GM19438 (cell line): ENCODE results near the gene SEPSECS.

Experiments
- ATAC-seq: cut with Tn5 transposase; IDR thresholded peaks from one replicate; pipeline ENCODE4 v1.9.1; 2021; ENCODE audit warnings: low read depth; ENCODE audit not compliant: unreplicated experiment

The SEPSECS gene

GRCh38 chr4:25159837-25160713 is at the start of gene SEPSECS:
Gene SEPSECS, minus strand, starts transcription at chr4:25160449. Its CDS starts 80 bp downstream, at chr4:25160369.
- ATAC-seq, result peak; percentile 82

GRCh38 chr4:25209702-25210101 is 49.5 kb upstream of the SEPSECS start:
- no peak for ATAC-seq

GRCh38 chr4:25207997-25208396 is 47.7 kb upstream of the SEPSECS start:
- no peak for ATAC-seq

- ATAC-seq, result no peak
Measured at GRCh38 chr4:25198713-25199112, 38.5 kb upstream of the SEPSECS start.

GRCh38 chr4:25190407-25190806 is 30.2 kb upstream of the SEPSECS start:
- no peak for ATAC-seq

GRCh38 chr4:25184056-25184455 is 23.8 kb upstream of the SEPSECS start:
- ATAC-seq, result no peak

- no peak for ATAC-seq
Measured at GRCh38 chr4:25182937-25183336, 22.7 kb upstream of the SEPSECS start.

GRCh38 chr4:25180524-25181131 is 20.4 kb upstream of the SEPSECS start:
- peak; percentile 90 for ATAC-seq

GRCh38 chr4:25178838-25179261 is 18.6 kb upstream of the SEPSECS start:
- no peak for ATAC-seq

GRCh38 chr4:25177147-25177546 is 16.9 kb upstream of the SEPSECS start:
- no peak for ATAC-seq

- no peak for ATAC-seq
Measured at GRCh38 chr4:25174674-25175073, 14.4 kb upstream of the SEPSECS start.

- ATAC-seq, result no peak
Measured at GRCh38 chr4:25172961-25173915, 13.0 kb upstream of the SEPSECS start.

- ATAC-seq, result no peak
Measured at GRCh38 chr4:25171201-25171865, 11.1 kb upstream of the SEPSECS start.

- no peak for ATAC-seq
Measured at GRCh38 chr4:25169446-25169845, 9.2 kb upstream of the SEPSECS start.

GRCh38 chr4:25165916-25166315 is 5.7 kb upstream of the SEPSECS start:
- no peak for ATAC-seq

GRCh38 chr4:25163196-25163595 is 2.9 kb upstream of the SEPSECS start:
- ATAC-seq, result no peak

GRCh38 chr4:25162566-25162965 is 2.3 kb upstream of the SEPSECS start:
- ATAC-seq, result no peak

GRCh38 chr4:25161593-25161950 is 1.3 kb upstream of the SEPSECS start:
- ATAC-seq, result no peak

GRCh38 chr4:25160714-25161592 is 704 bp upstream of the SEPSECS start:
- peak; percentile 42 for ATAC-seq
